Measurements from ENCODE around the gene TEX14. TPM values are rescaled to one million over a fixed set of nuclear protein-coding genes. Genes with fewer than 3 reads are reported as not detected.
A peak's percentile ranks its signal among the peaks of the same experiment; 100 is the strongest.
"Not testable (repeated sequence)": the region's sequence is repeated elsewhere in the genome, so short reads cannot be mapped to it uniquely, and the experiment has no call there.

Gene TEX14
- total RNA-seq, 4 donors from 2014 or later, result 0.26 to 0.44 TPM; not detected in 2

- no peak for DNase-seq (ENCODE audit: low spot score in 2 of 2)
- intact Hi-C loops (cut with DNase I; ENCODE audit: low total_unique reads), result no loop called here
- 92 to 97% methylated on average over 1 of the region's 1 CpG for WGBS, 2 donors
- no peak for TF ChIP-seq CTCF (IDR thresholded peaks at IDR 0.05)
- no peak for TF ChIP-seq POLR2A (IDR thresholded peaks at IDR 0.05)
- H3K4me3 ChIP-seq (ENCODE audit: low read depth, poor library complexity, severe bottlenecking), result no peak overlapping the region
Measured at GRCh38 chr17:58694826-58695225, 3.0 kb upstream of the TEX14 start.

- 85 to 91% methylated on average over 8 of the region's 8 CpGs for WGBS, 2 donors
- no peak for TF ChIP-seq CTCF (IDR thresholded peaks at IDR 0.05)
- intact Hi-C loops (cut with DNase I; ENCODE audit: low total_unique reads), result no loop called here
- no peak for DNase-seq (ENCODE audit: low spot score in 2 of 2)
- no peak overlapping the region for H3K4me3 ChIP-seq (ENCODE audit: low read depth, poor library complexity, severe bottlenecking)
Measured at GRCh38 chr17:58694302-58694701, 2.5 kb upstream of the TEX14 start.

- DNase-seq (ENCODE audit: low spot score in 2 of 2), result no peak
- TF ChIP-seq POLR2A (IDR thresholded peaks at IDR 0.05), result no peak
- no peak for TF ChIP-seq CTCF (IDR thresholded peaks at IDR 0.05)
- no peak overlapping the region for H3K4me3 ChIP-seq (ENCODE audit: low read depth, poor library complexity, severe bottlenecking)
- WGBS, 2 donors, result 66 to 70% methylated on average over 2 of the region's 2 CpGs
- intact Hi-C loops (cut with DNase I; ENCODE audit: low total_unique reads), result no loop called here
Measured at GRCh38 chr17:58693751-58694150, 1.9 kb upstream of the TEX14 start.

GRCh38 chr17:58693208-58693607 lies 1.4 kb upstream of the TEX14 start:
- intact Hi-C loops (cut with DNase I; ENCODE audit: low total_unique reads), result no loop called here
- DNase-seq (ENCODE audit: low spot score in 2 of 2), result no peak
- TF ChIP-seq POLR2A (IDR thresholded peaks at IDR 0.05) (no peak), CTCF (IDR thresholded peaks at IDR 0.05) (no peak)
- WGBS, 2 donors, result 56 to 59% methylated on average over 8 of the region's 8 CpGs
- H3K4me3 ChIP-seq (ENCODE audit: low read depth, poor library complexity, severe bottlenecking), result no peak overlapping the region

GRCh38 chr17:58692239-58693055 lies 602 bp upstream of the TEX14 start, which contains the start of gene RAD51C:
RAD51C (plus strand) TSS chr17:58692602; CDS start chr17:58692644, 42 bp downstream.
- peak; percentile 66 to 95 for DNase-seq (ENCODE audit: low spot score in 2 of 2)
- 13 to 17% methylated on average over 37 to 50 of the region's 50 CpGs for WGBS, 2 donors
- intact Hi-C loops (cut with DNase I; ENCODE audit: low total_unique reads), result no loop called here
- TF ChIP-seq POLR2A (IDR thresholded peaks at IDR 0.05), result no peak
- TF ChIP-seq CTCF (IDR thresholded peaks at IDR 0.05), result no peak
- H3K4me3 ChIP-seq (ENCODE audit: low read depth, poor library complexity, severe bottlenecking), result peak within 1 kb of the TSS; percentile 46

- DNase-seq (ENCODE audit: low spot score in 2 of 2); intact Hi-C loops (cut with DNase I; ENCODE audit: low total_unique reads); H3K4me3 ChIP-seq (ENCODE audit: low read depth, poor library complexity, severe bottlenecking): not testable (repeated sequence)
- WGBS, 2 donors, result 95 to 98% methylated on average over 7 of the region's 7 CpGs
Measured at GRCh38 chr17:58690033-58690432, 1.8 kb downstream of the TEX14 start.

Data from lower leg skin (tissue), 4 donors.